HG02642 (cell line): ENCODE results near the gene PSMB3.
A peak's percentile ranks its signal among the peaks of the same experiment; 100 is the strongest.
"Not testable (repeated sequence)": the region's sequence is repeated elsewhere in the genome, so short reads cannot be mapped to it uniquely, and the experiment has no call there.

Experiments
- ATAC-seq: cut with Tn5 transposase; IDR thresholded peaks from one replicate; pipeline ENCODE4 v1.9.1; 2021; ENCODE audit warnings: mild to moderate bottlenecking; ENCODE audit not compliant: unreplicated experiment, poor library complexity

PSMB3 gene

DNA sequence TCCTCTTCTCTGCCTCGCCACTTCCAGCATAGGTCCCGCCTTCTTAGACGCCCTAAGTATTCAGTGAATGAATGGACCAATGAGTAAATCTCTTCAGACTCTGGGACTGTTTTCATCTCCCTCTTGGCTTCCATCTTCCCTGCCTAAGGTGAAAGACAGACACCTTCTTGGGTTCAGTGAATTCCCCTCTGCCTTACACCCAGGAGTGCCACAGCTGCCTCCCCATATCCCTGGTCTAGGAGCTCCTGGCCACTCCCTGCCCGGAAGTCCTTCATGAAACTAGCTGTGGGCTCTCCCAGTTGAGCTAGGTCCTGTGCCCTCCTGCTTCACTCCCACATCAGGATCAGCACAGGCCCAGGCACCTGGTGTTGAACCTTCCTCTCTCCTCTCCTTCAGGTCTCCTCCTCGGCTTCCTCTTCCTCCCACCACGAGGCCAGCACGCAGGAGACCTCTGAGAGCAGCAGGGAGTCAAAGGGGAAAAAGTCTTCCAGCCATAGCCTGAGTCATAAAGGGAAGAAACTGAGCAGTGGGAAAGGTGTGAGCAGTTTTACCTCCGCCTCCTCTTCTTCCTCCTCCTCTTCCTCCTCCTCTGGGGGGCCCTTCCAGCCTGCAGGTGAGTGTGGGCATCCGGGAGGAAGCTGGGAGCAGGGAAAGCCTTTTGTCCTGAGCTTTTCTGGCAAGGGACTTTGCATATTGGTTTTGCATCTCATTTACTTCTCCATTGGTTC is 37.2 kb upstream of the PSMB3 start:
- no peak for ATAC-seq

DNA sequence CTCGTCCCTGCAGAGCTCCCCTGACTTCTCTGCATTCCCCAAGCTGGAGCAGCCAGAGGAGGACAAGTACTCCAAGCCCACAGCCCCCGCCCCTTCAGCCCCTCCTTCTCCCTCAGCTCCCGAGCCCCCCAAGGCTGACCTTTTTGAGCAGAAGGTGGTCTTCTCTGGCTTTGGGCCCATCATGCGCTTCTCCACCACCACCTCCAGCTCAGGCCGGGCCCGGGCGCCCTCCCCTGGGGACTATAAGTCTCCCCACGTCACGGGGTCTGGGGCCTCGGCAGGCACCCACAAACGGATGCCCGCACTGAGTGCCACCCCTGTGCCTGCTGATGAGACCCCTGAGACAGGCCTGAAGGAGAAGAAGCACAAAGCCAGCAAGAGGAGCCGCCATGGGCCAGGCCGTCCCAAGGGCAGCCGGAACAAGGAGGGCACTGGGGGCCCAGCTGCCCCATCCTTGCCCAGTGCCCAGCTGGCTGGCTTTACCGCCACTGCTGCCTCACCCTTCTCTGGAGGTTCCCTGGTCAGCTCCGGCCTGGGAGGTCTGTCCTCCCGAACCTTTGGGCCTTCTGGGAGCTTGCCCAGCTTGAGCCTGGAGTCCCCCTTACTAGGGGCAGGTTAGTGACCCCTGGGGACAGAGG is 36.1 kb upstream of the PSMB3 start:
- no peak for ATAC-seq

DNA sequence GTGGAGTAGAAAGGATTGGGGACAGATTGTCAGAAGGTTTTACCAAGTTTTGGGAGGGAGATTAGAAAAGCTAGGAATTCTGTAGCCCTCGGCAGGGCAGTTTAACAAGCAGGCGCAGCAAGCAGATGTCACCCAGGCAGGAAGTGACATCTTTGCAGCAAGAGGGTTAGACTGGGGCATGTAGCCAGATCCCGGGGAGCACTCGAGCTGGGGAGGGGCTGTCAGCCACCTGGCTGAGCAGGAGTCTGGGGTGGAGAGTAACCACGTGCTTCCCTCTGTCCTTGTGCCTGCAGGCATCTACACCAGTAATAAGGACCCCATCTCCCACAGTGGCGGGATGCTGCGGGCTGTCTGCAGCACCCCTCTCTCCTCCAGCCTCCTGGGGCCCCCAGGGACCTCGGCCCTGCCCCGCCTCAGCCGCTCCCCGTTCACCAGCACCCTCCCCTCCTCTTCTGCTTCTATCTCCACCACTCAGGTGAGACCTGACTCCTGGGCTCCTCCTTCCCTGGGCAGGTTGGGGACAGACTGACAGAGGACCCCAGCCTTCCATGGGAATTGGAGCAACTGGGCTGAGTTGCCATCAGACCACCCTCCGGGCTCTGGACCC is 35.3 kb upstream of the PSMB3 start:
- no peak for ATAC-seq

GRCh38 chr17:38719289-38719942 is 33.1 kb upstream of the PSMB3 start:
- ATAC-seq, result no peak

DNA sequence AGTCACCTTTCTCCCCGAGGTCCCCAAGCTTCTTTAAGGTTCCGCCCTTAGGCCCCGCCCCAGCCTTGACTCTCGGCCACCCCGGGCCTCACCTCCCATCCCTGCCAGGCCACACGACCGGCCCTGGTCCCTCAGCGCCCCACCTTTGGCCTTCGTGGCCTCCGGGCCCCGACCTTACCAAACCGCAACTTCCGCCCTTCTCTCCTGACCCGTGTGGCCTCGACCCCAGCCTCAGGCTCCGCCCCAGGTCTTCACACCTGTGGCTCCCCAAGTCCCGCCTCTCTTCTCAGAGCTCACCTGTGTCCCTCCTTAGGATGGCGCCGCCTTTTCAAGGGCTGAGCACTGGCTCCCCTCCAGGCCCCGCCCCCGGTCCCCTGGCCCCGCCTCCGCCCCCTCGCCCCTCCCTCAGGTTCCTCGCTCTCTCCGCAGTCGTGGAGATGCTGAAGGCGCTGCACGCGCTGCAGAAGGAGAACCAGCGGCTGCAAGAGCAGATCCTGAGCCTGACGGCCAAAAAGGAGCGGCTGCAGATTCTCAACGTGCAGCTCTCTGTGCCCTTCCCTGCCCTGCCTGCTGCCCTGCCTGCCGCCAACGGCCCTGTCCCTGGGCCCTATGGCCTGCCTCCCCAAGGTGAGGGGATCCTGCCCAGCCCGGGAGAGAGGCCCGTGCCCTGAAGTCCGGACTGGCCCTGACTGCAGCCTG is 32.4 kb upstream of the PSMB3 start:
- no peak for ATAC-seq

- ATAC-seq, result no peak
Observed at GRCh38 chr17:38720941-38721340, 31.6 kb upstream of the PSMB3 start.

DNA sequence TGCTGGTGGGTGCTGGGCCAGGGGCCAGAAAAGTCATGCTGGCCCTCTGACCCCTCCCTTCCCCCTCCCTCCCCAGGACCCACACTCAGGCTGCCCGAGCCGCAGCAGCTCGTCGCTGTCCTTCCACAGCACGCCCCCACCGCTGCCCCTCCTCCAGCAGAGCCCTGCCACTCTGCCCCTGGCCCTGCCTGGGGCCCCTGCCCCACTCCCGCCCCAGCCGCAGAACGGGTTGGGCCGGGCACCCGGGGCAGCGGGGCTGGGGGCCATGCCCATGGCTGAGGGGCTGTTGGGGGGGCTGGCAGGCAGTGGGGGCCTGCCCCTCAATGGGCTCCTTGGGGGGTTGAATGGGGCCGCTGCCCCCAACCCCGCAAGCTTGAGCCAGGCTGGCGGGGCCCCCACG is 30.7 kb upstream of the PSMB3 start:
- ATAC-seq, result no peak

GRCh38 chr17:38724337-38724988 is 28.1 kb upstream of the PSMB3 start:
- ATAC-seq, result no peak

GRCh38 chr17:38725066-38725465 is 27.5 kb upstream of the PSMB3 start:
- no peak for ATAC-seq

DNA sequence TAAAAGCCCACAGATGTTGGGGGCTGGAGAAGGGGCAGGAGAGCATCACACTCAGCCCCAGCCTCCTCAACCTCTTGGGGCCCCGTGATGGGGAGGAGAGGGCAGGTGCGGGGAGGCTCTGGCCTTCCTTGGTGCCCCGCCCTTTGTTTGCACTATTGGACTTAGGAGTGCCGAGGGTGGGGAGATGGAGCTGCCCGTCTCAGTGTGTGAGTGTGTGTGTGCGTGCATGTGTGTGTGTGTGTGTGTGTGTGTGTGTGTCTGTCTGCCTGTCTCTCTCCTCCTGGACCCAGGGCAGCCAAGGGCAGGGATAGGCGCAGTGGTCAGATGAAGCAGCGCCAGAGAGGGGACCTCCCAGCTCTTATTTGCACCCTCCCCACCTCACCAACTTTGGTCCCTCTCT is 26.4 kb upstream of the PSMB3 start:
- not testable (repeated sequence) for ATAC-seq

DNA sequence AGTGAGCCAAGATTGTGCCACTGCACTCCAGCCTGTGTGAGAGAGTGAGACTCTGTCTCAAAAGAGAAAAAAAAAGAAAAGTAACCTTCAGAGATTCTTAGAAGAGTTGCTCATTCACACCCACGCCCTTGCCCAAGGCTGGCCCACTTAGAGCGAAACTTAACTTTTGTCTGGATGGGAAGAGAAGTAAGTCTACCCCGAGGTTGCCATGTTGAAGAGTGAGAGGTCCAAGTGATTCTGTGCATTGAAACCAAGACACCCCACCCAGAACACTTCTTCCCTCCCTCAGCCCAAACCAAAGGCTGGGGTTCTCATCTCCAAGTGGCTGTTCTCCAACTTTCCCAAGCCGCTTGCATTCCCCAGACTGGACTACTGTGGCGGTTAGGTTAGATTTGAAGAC is 24.8 kb upstream of the PSMB3 start:
- ATAC-seq, result no peak

- no peak for ATAC-seq
Observed at GRCh38 chr17:38728290-38728831, 24.2 kb upstream of the PSMB3 start.

GRCh38 chr17:38729368-38729885 is 23.1 kb upstream of the PSMB3 start:
- no peak for ATAC-seq

GRCh38 chr17:38729886-38730525 is 22.5 kb upstream of the PSMB3 start, which contains the start of gene CISD3:
TSS of gene CISD3 (plus strand) at chr17:38730341. CDS start at chr17:38730359, 18 bp downstream.
- ATAC-seq, result peak; percentile 81

- ATAC-seq, result peak; percentile 1
Observed at GRCh38 chr17:38730526-38731379, 21.8 kb upstream of the PSMB3 start.

DNA sequence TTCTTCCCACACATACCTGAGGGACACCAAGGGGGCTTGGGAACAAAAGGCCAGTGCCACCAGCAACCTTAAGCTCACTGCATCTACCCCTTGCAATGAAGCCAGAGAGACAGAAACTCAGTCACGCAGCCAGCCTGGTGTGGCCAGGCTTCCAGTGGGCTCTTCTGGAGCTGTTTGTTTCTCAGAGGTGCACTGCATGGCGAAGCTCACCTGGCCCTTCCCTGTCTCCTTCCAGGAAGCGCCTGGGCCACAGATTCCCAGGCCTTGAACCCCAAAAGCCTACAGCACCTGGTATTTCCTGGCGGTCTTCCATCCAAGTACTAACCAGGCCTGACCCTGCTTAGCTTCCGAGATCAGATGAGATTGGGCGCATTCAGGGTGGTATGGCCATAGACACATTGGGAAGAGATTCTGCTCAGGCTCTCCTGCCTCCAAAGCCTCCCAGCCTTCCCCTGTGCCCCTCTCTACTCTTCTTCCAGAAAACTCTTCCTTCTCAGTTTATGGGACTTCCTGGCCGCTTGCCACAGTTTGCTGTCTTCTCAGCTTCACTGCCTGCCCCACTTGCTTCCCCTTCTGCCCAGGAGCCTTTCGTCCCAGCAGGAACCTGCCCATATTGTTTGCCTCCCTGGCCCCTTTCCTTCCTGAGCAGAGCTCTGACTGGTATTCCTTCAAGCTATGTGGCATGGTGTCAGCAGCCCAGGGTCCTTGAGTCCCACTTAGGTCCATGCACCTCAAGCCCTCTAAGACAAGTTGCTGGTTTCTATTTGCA is 20.8 kb upstream of the PSMB3 start:
- ATAC-seq, result no peak
